GM18511 (cell line): ENCODE results near the gene MARCHF10.
"Not testable (repeated sequence)": the region's sequence is repeated elsewhere in the genome, so short reads cannot be mapped to it uniquely, and the experiment has no call there.

Source experiments
- ATAC-seq: cut with Tn5 transposase; IDR thresholded peaks from one replicate; pipeline ENCODE4 v1.9.1; 2021; ENCODE audit warnings: mild to moderate bottlenecking, moderate library complexity; ENCODE audit not compliant: unreplicated experiment

The MARCHF10 gene, protein sequence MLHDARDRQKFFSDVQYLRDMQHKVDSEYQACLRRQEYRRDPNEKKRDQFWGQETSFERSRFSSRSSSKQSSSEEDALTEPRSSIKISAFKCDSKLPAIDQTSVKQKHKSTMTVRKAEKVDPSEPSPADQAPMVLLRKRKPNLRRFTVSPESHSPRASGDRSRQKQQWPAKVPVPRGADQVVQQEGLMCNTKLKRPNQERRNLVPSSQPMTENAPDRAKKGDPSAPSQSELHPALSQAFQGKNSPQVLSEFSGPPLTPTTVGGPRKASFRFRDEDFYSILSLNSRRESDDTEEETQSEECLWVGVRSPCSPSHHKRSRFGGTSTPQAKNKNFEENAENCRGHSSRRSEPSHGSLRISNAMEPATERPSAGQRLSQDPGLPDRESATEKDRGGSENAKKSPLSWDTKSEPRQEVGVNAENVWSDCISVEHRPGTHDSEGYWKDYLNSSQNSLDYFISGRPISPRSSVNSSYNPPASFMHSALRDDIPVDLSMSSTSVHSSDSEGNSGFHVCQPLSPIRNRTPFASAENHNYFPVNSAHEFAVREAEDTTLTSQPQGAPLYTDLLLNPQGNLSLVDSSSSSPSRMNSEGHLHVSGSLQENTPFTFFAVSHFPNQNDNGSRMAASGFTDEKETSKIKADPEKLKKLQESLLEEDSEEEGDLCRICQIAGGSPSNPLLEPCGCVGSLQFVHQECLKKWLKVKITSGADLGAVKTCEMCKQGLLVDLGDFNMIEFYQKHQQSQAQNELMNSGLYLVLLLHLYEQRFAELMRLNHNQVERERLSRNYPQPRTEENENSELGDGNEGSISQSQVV

GRCh38 chr17:62807812-62808575 lies at the start of gene MARCHF10:
TSS of gene MARCHF10 (minus strand) at chr17:62808314. CDS start at chr17:62801735, 6,579 bp downstream.
- no peak for ATAC-seq

DNA sequence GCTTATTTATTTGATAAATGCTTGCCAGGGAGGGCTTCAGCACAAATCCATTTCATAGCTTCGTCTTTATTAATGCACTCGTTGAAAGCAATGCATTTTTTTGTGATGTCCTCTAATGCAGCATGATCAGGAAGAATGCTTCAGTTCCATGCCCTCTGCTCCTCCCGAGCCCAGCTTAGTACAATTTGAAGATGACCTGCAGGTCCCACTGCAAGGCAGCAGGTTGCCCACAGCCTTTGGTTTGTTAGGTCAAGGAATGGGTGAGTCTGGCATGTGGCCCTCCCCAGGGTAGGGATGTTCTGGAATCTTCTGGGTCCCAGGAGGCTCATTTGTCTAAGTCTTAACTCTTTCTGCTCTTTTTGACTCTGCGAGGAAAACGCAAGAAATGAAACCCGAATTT lies 49.4 kb upstream of the MARCHF10 start:
- no peak for ATAC-seq

- no peak for ATAC-seq
Observed at GRCh38 chr17:62856594-62856993, 48.5 kb upstream of the MARCHF10 start.

GRCh38 chr17:62855156-62855555 lies 47.0 kb upstream of the MARCHF10 start:
- ATAC-seq, result no peak

DNA sequence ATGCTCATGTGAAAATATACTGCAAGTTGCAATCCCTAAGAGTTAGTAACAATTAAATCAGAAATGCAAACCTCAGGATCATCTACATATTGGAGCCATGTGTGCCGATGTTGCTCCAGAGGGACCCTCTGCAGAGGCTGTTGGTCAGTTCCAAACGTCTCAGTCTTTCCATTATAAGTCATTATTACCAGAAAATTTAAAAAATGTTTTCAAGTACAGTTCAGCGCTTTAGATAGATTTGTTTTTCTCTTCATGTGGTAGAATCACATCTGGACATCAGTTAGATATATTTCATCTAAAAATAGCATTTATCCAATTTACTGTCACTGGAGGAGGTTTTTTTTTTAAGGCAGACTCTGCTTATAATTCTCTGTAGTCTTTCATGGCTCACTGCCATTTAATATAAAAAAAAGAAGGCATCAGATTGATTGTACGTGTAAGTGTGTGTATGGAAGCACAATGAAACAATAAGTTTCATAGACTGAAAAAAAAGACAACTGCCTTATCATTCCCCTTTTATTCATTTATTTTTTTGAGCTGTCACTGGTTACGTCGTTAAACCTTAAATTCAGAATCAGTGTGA lies 46.1 kb upstream of the MARCHF10 start:
- no peak for ATAC-seq

DNA sequence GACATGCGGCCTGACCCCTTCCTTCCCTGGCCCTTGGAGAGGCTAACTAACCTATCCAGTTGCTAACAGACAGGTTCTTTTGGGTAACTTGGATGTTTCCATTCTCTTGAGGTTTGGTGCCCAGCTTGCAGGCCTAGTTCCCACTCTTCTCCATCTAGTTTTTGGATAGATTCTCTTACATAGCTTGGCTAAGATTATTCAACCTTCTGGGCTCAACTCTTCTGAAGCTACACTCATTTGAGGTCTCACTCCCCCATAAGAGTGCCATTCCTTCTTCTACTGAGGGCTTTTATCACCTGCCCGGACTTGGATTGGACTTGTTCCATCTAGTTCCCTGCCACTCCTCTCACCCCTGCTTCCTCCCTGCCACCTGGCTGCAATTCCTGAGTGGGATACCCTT lies 44.1 kb upstream of the MARCHF10 start:
- ATAC-seq, result no peak

GRCh38 chr17:62849591-62850415 lies 41.7 kb upstream of the MARCHF10 start:
- not testable (repeated sequence) for ATAC-seq

- no peak for ATAC-seq
Observed at GRCh38 chr17:62848334-62848733, 40.2 kb upstream of the MARCHF10 start.

- ATAC-seq, result no peak
Observed at GRCh38 chr17:62847426-62847825, 39.3 kb upstream of the MARCHF10 start.

GRCh38 chr17:62840871-62841270 lies 32.8 kb upstream of the MARCHF10 start:
- ATAC-seq, result no peak

DNA sequence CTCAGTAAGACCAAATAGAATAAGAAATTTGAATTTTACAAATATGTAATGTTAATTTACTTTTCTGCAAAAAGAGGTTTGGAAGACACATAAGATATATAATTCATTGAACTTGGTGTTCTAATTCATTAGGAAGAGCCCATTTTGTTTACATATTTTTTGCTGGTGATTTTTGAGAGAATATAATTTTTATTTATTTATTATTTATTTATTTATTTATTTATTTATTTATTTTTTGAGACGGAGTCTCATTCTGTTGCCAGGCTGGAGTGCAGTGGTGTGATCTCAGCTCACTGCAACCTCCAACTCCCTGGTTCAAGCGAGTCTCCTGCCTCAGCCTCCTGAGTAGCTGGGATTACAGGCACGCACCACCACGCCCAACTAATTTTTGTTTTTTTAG lies 25.7 kb upstream of the MARCHF10 start:
- ATAC-seq, result not testable (repeated sequence)

GRCh38 chr17:62832405-62832804 lies 24.3 kb upstream of the MARCHF10 start:
- ATAC-seq, result no peak

GRCh38 chr17:62831066-62831465 lies 23.0 kb upstream of the MARCHF10 start:
- ATAC-seq, result not testable (repeated sequence)

DNA sequence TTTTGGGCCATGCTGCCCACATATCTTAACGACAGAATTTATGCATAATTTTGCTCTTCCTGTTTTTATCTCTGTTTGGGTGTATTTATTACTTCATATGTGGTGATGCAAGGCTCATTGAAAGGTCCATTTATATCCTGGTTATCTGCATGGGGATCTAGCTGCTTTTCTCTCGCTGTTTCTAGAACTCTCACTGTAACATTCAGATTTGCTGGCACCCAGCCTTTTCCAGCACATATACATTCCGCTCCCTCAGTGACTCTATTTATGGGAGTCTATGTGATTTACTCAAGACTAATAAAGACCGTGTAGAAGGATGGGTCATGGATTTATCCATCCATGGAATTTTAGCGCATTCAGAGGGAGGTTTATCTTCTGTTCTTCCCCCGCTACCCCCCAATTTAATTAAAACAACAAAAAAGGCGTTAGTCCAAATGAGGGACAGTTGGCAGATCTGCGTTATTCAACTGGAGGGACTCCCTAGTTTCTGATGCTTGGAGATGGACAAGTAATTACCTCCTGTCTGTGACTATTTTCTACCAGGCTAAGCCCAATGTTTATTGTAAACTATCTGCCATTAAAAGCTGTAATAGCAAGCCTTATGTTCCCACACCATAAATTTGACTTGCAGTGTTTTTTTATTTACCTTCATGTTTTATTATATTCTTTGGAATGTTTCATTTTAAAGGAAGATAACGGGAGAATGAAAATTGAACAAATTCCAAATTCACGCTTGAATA lies 19.8 kb upstream of the MARCHF10 start:
- no peak for ATAC-seq

DNA sequence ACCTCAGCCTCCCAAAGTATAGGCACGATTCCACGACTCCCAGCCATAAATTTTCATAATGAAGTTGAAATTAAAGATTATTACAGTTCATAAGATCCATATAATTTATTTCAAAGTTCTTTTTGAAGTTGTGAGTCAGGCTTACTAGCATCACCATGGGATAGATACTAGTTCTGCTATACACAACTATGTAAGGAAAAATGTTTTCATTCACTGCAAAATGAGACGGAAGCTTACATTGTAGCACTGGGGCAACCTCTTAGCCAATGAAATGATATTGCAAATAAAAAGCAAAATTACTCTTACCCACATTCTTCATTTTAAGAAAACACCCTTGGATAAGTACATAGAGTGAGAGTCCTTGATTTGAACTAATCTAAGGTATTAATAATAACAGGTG lies 18.8 kb upstream of the MARCHF10 start:
- no peak for ATAC-seq

GRCh38 chr17:62825182-62825581 lies 17.1 kb upstream of the MARCHF10 start:
- no peak for ATAC-seq

DNA sequence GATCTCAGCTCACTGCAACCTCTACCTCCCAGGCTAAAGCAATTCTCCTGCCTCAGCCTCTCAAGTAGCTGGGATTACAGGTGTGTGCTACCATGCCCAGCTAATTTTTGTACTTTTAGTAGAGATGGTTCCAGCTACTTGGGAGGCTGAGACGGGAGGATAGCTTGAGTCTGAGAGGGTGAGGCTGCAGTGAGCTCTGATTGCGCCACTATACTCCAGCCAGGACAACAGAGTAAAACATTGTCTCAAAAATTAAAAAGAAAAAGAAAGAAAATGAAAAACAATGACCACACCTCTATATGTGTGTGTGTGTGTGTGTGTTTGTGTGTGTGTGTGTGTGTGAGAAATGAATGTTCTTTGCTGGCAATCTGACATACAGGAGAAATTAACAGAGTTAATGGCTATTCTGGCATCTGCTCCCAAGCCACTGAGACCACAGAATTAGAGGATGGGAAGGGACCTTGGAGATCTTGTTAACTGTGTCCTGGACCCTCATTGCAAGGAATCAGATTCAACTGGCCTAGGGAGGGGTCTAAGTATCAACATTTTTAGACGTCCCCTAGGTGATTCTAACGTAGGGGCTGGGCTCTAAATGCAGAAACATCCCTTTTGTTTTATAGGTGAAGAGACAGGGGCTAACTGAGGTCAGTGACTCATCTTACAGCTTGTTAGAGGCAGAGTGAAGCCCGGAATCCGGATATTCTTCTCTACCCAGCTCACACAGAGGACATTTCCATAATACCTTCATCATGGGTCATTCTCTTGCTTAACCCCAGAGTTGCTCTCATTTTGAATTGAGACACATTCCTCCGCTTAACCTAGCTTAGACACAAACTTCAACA lies 16.4 kb upstream of the MARCHF10 start:
- ATAC-seq, result no peak

DNA sequence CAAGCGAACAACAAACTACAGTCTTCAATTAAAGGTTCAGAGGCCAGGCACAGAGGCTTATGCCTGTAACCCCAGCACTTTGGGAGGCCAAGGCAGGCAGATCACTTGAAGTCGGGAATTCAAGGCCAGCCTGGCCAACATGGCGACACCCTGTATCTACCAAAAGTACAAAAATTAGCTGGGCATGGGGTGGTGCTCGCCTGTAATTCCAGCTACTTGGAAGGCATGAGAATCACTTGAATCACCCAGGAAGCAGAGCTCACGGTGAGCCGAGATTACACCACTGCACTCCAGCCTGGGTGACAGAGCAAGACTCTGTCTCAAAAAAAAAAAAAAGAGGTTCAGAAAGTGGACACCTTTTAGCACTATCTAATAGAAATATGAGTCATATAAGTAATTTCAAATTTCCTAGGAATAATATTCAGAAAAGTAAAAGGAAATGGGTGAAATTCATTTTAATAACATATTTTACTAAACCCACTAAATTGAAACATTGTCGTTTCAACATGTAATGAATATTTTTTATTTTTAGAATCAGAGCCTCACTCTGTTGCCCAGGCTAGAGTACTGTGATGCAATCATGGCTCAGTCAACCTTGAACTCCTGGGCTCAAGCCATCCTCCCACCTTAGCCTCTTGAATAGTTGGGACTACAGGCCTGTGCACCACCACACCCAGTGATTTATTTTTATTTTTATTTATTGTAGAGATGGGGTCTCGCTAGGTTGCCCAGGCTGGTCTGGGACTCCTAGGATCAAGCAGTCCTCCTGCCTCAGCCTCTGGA lies 15.2 kb upstream of the MARCHF10 start:
- ATAC-seq, result no peak
